ENCODE data around the gene SLC9B1. TPM values are rescaled to one million over a fixed set of nuclear protein-coding genes. Genes with fewer than 3 reads are reported as not detected.
A peak's percentile ranks its signal among the peaks of the same experiment; 100 is the strongest.

The SLC9B1 gene
- total RNA-seq, 1 donor from 2014 or later, result 1.2 TPM

DNA sequence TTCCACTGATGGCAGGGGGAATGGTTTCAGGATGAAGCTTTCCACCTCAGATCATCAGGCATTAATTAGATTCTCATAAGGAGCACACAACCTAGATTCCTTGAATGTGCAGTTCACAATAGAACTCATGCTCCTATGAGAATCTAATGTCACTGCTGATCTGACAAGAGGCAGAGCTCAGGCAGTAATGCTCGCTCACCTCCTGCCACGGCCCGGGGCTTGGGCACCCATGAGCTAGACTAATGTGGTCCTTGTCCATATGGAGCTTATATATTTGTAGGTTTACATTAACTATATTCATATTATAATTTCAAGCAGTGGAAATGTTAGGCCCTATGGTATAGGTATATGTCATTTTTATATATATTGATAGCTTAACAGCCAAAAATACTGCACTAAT lies 32.6 kb upstream of the SLC9B1 start:
- H3K27ac ChIP-seq, result no peak overlapping the region
- H3K36me3 ChIP-seq, result no peaks in the 10 kb centered on the region
- ATAC-seq (no peak), DNase-seq (no peak)
- no peak overlapping the region for H3K4me3 ChIP-seq
- intact Hi-C loops (cut with DNase I), result no loop called here
- no peaks in the 10 kb centered on the region for H3K27me3 ChIP-seq
- TF ChIP-seq CTCF (IDR thresholded peaks at IDR 0.05), result no peak
- no peaks in the 10 kb centered on the region for H3K9me3 ChIP-seq
- H3K4me1 ChIP-seq, result no peaks in the 10 kb centered on the region

GRCh38 chr4:103050736-103051436 lies 31.4 kb upstream of the SLC9B1 start:
- no peaks in the 10 kb centered on the region for H3K9me3 ChIP-seq
- no peak for ATAC-seq
- no peaks in the 10 kb centered on the region for H3K27me3 ChIP-seq
- DNase-seq, result no peak
- no peak overlapping the region for H3K27ac ChIP-seq
- no peak for TF ChIP-seq CTCF (IDR thresholded peaks at IDR 0.05)
- H3K36me3 ChIP-seq, result no peaks in the 10 kb centered on the region
- no peak overlapping the region for H3K4me3 ChIP-seq
- intact Hi-C loops (cut with DNase I), result no loop called here
- H3K4me1 ChIP-seq, result no peaks in the 10 kb centered on the region

DNA sequence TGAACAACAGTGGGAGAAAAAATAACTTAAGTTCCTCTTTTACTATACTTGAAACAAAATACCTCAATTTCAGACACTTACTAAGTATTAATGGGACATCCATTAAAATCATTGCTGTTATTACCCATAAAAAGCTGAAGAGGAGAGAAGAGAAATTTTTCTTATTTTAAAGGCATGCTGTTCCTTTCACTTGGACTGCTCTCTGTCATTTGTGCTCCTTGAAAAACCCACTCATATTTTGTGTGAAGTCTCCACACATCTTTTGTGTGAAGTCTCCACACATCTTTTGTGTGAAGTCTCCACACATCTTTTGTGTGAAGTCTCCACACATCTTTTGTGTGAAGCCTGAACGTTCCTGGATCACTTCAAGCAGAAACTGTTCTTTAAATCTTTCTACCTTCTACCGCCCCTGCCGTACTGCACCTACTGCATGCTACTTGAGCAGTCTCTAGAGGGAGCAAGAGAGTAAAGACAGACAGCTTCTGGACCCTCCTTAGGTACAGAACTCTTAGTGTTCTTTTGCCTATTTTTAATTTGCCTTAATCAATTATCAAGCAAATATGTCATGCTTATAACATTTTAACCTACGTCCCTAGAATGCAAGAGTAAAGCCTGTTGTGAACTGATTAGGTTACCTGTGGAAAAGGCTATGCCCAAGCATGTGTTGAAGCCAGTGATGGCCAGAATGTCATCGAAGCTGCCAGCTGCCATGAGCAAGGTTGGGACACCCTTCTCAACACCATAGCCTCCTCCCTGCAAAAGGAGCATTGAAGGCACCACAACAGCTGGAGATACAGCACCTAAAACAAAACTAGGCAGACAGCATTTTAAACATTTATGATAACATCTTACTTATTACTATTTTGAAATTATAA lies 27.1 kb upstream of the SLC9B1 start:
- ATAC-seq (peak; percentile 92), DNase-seq (no peak)
- Histone ChIP-seq H3K36me3 (no peaks in the 10 kb centered on the region), H3K27me3 (no peaks in the 10 kb centered on the region), H3K27ac (no peak overlapping the region), H3K4me3 (no peak overlapping the region), H3K9me3 (no peaks in the 10 kb centered on the region), H3K4me1 (no peaks in the 10 kb centered on the region)
- TF ChIP-seq CTCF (IDR thresholded peaks at IDR 0.05), result peak; percentile 70
- intact Hi-C loops (cut with DNase I), result no loop called here

- DNase-seq, result no peak
- Histone ChIP-seq H3K36me3 (no peaks in the 10 kb centered on the region), H3K4me3 (no peak overlapping the region), H3K27ac (no peak overlapping the region), H3K9me3 (no peaks in the 10 kb centered on the region), H3K27me3 (no peaks in the 10 kb centered on the region), H3K4me1 (no peaks in the 10 kb centered on the region)
- no peak for TF ChIP-seq CTCF (IDR thresholded peaks at IDR 0.05)
- intact Hi-C loops (cut with DNase I), result no loop called here
- no peak for ATAC-seq
Observed at GRCh38 chr4:103044183-103044582, 24.7 kb upstream of the SLC9B1 start.

DNA sequence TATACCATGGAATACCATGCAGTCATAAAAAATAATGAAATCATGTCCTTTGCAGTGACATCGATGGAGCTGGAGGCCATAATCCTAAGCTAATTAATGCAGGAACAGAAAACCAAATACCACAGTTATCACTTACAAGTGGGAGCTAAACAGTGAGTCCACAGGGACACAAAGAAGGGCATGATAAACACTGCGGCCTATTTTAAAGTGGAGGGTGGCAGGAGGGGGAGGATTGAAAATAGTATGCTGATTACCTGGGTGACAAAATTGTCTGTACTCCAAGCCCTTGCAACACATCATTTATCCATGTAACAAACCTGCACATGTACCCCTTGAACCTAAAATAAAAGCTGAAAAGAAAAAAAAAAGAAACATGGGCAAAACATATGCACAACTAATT lies 16.7 kb upstream of the SLC9B1 start:
- no peaks in the 10 kb centered on the region for H3K4me1 ChIP-seq
- H3K36me3 ChIP-seq, result no peaks in the 10 kb centered on the region
- H3K4me3 ChIP-seq, result no peak overlapping the region
- no peaks in the 10 kb centered on the region for H3K27me3 ChIP-seq
- H3K27ac ChIP-seq, result no peak overlapping the region
- intact Hi-C loops (cut with DNase I), result no loop called here
- no peak for DNase-seq
- TF ChIP-seq CTCF (IDR thresholded peaks at IDR 0.05), result no peak
- ATAC-seq, result no peak
- no peaks in the 10 kb centered on the region for H3K9me3 ChIP-seq

Measured in upper lobe of right lung (tissue), 1 donor.